HepG2 (cell line): ENCODE results near the gene GNAS-AS1. TPM values are rescaled to one million over a fixed set of nuclear protein-coding genes. Genes with fewer than 3 reads are reported as not detected.

ENCODE experiments used
- polyA plus RNA-seq, 8 experiments: library from polyadenylated mRNA; depleted of rRNA in 3 of 8; stranded (reverse) in 7 of 8; unstranded in 1 of 8; fragments of >200 nt; fragmentation: Illumina TruSeq in 4 of 8; extraction: Trizol in 4 of 8; gene quantifications; 2 replicates each; pipeline versions ENCODE4 v1.2.1 to v1.2.3, GENCODE V29; 2011 to 2016; ENCODE audit warnings: low read depth in 4 of 8, missing spikeins in 1 of 8, mixed read lengths in 1 of 8; ENCODE audit not compliant: insufficient read depth in 1 of 8
- total RNA-seq, 5 experiments: library from RNA; depleted of rRNA; stranded (reverse); fragments of >200 nt; fragmentation: Illumina TruSeq; extraction: Trizol; gene quantifications; 2 replicates each; pipeline ENCODE4 v1.2.3, GENCODE V29; 2016; ENCODE audit warnings: low read depth in 1 of 5
- TF ChIP-seq, protein P1 (sequence below), 2 experiments: fragments of 450-650 bp in 1 of 2; sonication (generic) in 1 of 2; formaldehyde crosslinking in 1 of 2; IDR thresholded peaks; 2 replicates each; pipeline versions ENCODE4 v1.6.1 to v1.8.0; 2016 to 2022; ENCODE audit warnings: antibody characterized with exemption in 1 of 2, mild to moderate bottlenecking in 1 of 2, missing genetic modification reagents in 1 of 2

Gene GNAS-AS1
- total and polyA plus RNA-seq, 2 of the 13 experiments (the other 11 are each of a cell fraction or from before 2014, with no cell fraction given): not detected

DNA sequence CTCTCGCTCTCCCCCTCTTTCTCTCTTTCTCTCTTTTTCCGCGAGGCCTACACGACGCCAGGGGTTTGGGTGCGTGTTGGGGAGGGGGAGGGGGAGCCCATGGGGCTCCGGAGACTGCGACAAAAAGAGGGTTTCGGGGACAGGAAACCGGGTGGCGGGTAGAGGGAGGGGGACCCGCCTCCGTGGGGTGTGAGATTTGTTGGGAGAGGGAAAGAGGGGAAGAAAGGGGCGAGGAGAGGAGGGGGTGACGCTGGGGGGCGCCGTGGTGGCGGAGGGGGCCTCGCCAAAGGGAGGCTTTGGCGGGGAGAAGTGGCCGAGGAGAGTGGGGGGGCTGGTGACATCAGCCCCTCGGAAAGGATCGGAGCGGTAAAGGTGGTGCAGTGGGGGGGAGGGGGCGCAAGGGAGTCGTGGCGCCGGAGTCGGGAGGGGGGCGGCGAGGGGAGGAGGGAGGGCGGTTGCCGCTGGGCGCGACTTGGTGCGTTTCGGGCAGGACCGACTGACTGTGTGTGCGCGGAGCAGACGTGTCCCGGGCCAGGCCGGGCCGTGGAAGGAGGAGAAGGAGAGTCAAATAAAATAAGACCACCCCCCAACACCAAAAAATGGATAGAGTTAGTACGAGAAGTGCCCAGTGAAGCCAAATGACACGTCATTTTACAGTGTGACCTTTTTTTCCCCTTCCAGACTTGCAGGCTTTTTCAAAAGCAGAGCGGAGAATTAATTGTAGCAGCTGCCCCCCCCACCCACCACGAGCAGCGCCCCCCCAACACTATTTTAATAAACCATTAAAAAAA, 41.6 kb upstream of the GNAS-AS1 start (continued):
- TF ChIP-seq, protein P1, sequence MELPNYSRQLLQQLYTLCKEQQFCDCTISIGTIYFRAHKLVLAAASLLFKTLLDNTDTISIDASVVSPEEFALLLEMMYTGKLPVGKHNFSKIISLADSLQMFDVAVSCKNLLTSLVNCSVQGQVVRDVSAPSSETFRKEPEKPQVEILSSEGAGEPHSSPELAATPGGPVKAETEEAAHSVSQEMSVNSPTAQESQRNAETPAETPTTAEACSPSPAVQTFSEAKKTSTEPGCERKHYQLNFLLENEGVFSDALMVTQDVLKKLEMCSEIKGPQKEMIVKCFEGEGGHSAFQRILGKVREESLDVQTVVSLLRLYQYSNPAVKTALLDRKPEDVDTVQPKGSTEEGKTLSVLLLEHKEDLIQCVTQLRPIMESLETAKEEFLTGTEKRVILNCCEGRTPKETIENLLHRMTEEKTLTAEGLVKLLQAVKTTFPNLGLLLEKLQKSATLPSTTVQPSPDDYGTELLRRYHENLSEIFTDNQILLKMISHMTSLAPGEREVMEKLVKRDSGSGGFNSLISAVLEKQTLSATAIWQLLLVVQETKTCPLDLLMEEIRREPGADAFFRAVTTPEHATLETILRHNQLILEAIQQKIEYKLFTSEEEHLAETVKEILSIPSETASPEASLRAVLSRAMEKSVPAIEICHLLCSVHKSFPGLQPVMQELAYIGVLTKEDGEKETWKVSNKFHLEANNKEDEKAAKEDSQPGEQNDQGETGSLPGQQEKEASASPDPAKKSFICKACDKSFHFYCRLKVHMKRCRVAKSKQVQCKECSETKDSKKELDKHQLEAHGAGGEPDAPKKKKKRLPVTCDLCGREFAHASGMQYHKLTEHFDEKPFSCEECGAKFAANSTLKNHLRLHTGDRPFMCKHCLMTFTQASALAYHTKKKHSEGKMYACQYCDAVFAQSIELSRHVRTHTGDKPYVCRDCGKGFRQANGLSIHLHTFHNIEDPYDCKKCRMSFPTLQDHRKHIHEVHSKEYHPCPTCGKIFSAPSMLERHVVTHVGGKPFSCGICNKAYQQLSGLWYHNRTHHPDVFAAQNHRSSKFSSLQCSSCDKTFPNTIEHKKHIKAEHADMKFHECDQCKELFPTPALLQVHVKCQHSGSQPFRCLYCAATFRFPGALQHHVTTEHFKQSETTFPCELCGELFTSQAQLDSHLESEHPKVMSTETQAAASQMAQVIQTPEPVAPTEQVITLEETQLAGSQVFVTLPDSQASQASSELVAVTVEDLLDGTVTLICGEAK (IDR thresholded peaks at IDR 0.05): no peak
- TF ChIP-seq, protein P1 (CRISPR knock-in tag; IDR thresholded peaks at IDR 0.05): peak; percentile 20; the same call in 1 of the 2 replicates
- TF ChIP-seq, all 625 proteins: peak for 122
